ENCODE measurements around the gene MMS19.

MMS19 gene

GRCh38 chr10:97520520-97520919 is 22.3 kb upstream of the MMS19 start:
- no peaks in the 10 kb centered on the region for H3K9me3 ChIP-seq (ENCODE audit: low read length)
- no peak overlapping the region for H2AFZ ChIP-seq (ENCODE audit: low read depth, low read length)
- H3K4me3 ChIP-seq (ENCODE audit: low read length), result no peak overlapping the region
- no peaks in the 10 kb centered on the region for H3K36me3 ChIP-seq (ENCODE audit: insufficient read depth, low read length)
- H3K27me3 ChIP-seq (ENCODE audit: insufficient read depth, low read length), result no peaks in the 10 kb centered on the region
- peaks cover 18% of the 10 kb centered on the region for H3K4me1 ChIP-seq (ENCODE audit: insufficient read depth, low read length)

GRCh38 chr10:97519342-97519741 is 21.1 kb upstream of the MMS19 start:
- Histone ChIP-seq H3K9me3 (ENCODE audit: low read length) (no peaks in the 10 kb centered on the region), H3K4me1 (ENCODE audit: insufficient read depth, low read length) (peaks cover 28% of the 10 kb centered on the region), H3K36me3 (ENCODE audit: insufficient read depth, low read length) (no peaks in the 10 kb centered on the region), H2AFZ (ENCODE audit: low read depth, low read length) (no peak overlapping the region), H3K27me3 (ENCODE audit: insufficient read depth, low read length) (no peaks in the 10 kb centered on the region), H3K4me3 (ENCODE audit: low read length) (no peak overlapping the region)

- H3K4me1 ChIP-seq (ENCODE audit: insufficient read depth, low read length), result peaks cover 28% of the 10 kb centered on the region
- H3K27me3 ChIP-seq (ENCODE audit: insufficient read depth, low read length), result no peaks in the 10 kb centered on the region
- H2AFZ ChIP-seq (ENCODE audit: low read depth, low read length), result no peak overlapping the region
- H3K36me3 ChIP-seq (ENCODE audit: insufficient read depth, low read length), result no peaks in the 10 kb centered on the region
- no peaks in the 10 kb centered on the region for H3K9me3 ChIP-seq (ENCODE audit: low read length)
- H3K4me3 ChIP-seq (ENCODE audit: low read length), result no peak overlapping the region
Observed at GRCh38 chr10:97518301-97519043, 20.2 kb upstream of the MMS19 start.

GRCh38 chr10:97517778-97518300 is 19.6 kb upstream of the MMS19 start:
- Histone ChIP-seq H3K9me3 (ENCODE audit: low read length) (no peaks in the 10 kb centered on the region), H3K4me1 (ENCODE audit: insufficient read depth, low read length) (peaks cover 28% of the 10 kb centered on the region), H3K27me3 (ENCODE audit: insufficient read depth, low read length) (no peaks in the 10 kb centered on the region), H2AFZ (ENCODE audit: low read depth, low read length) (no peak overlapping the region), H3K36me3 (ENCODE audit: insufficient read depth, low read length) (no peaks in the 10 kb centered on the region), H3K4me3 (ENCODE audit: low read length) (no peak overlapping the region)

- Histone ChIP-seq H3K9me3 (ENCODE audit: low read length) (no peaks in the 10 kb centered on the region), H3K36me3 (ENCODE audit: insufficient read depth, low read length) (no peaks in the 10 kb centered on the region), H2AFZ (ENCODE audit: low read depth, low read length) (no peak overlapping the region)
Observed at GRCh38 chr10:97517096-97517750, 19.0 kb upstream of the MMS19 start.

GRCh38 chr10:97515271-97515978 is 17.2 kb upstream of the MMS19 start:
- H3K9me3 ChIP-seq (ENCODE audit: low read length), result no peaks in the 10 kb centered on the region
- H3K27me3 ChIP-seq (ENCODE audit: insufficient read depth, low read length), result no peaks in the 10 kb centered on the region
- H3K36me3 ChIP-seq (ENCODE audit: insufficient read depth, low read length), result no peaks in the 10 kb centered on the region
- H3K4me1 ChIP-seq (ENCODE audit: insufficient read depth, low read length), result peaks cover 28% of the 10 kb centered on the region
- H3K4me3 ChIP-seq (ENCODE audit: low read length), result no peak overlapping the region
- no peak overlapping the region for H2AFZ ChIP-seq (ENCODE audit: low read depth, low read length)

More at GRCh38 chr10:97517096-97517750, 19.0 kb upstream of the MMS19 start:
- peaks cover 28% of the 10 kb centered on the region for H3K4me1 ChIP-seq (ENCODE audit: insufficient read depth, low read length)
- no peak overlapping the region for H3K4me3 ChIP-seq (ENCODE audit: low read length)
- H3K27me3 ChIP-seq (ENCODE audit: insufficient read depth, low read length), result no peaks in the 10 kb centered on the region

GRCh38 chr10:97514344-97514743 is 16.1 kb upstream of the MMS19 start:
- H2AFZ ChIP-seq (ENCODE audit: low read depth, low read length), result no peak overlapping the region
- H3K4me3 ChIP-seq (ENCODE audit: low read length), result no peak overlapping the region
- no peaks in the 10 kb centered on the region for H3K27me3 ChIP-seq (ENCODE audit: insufficient read depth, low read length)
- no peaks in the 10 kb centered on the region for H3K36me3 ChIP-seq (ENCODE audit: insufficient read depth, low read length)
- no peaks in the 10 kb centered on the region for H3K9me3 ChIP-seq (ENCODE audit: low read length)
- H3K4me1 ChIP-seq (ENCODE audit: insufficient read depth, low read length), result peaks cover 22% of the 10 kb centered on the region

GRCh38 chr10:97512993-97513392 is 14.8 kb upstream of the MMS19 start:
- H3K9me3 ChIP-seq (ENCODE audit: low read length), result no peaks in the 10 kb centered on the region
- no peaks in the 10 kb centered on the region for H3K27me3 ChIP-seq (ENCODE audit: insufficient read depth, low read length)
- H3K36me3 ChIP-seq (ENCODE audit: insufficient read depth, low read length), result no peaks in the 10 kb centered on the region

GRCh38 chr10:97511711-97512440 is 13.7 kb upstream of the MMS19 start:
- Histone ChIP-seq H3K4me3 (ENCODE audit: low read length) (no peak overlapping the region), H3K4me1 (ENCODE audit: insufficient read depth, low read length) (peaks cover 10% of the 10 kb centered on the region), H3K36me3 (ENCODE audit: insufficient read depth, low read length) (no peaks in the 10 kb centered on the region), H3K9me3 (ENCODE audit: low read length) (no peaks in the 10 kb centered on the region), H2AFZ (ENCODE audit: low read depth, low read length) (no peak overlapping the region), H3K27me3 (ENCODE audit: insufficient read depth, low read length) (no peaks in the 10 kb centered on the region)

More at GRCh38 chr10:97512993-97513392, 14.8 kb upstream of the MMS19 start:
- no peak overlapping the region for H3K4me3 ChIP-seq (ENCODE audit: low read length)
- no peak overlapping the region for H2AFZ ChIP-seq (ENCODE audit: low read depth, low read length)
- H3K4me1 ChIP-seq (ENCODE audit: insufficient read depth, low read length), result peaks cover 10% of the 10 kb centered on the region

- Histone ChIP-seq H3K27me3 (ENCODE audit: insufficient read depth, low read length) (no peaks in the 10 kb centered on the region), H3K9me3 (ENCODE audit: low read length) (no peaks in the 10 kb centered on the region), H3K36me3 (ENCODE audit: insufficient read depth, low read length) (no peaks in the 10 kb centered on the region), H2AFZ (ENCODE audit: low read depth, low read length) (no peak overlapping the region), H3K4me3 (ENCODE audit: low read length) (no peak overlapping the region), H3K4me1 (ENCODE audit: insufficient read depth, low read length) (peaks cover 10% of the 10 kb centered on the region)
Observed at GRCh38 chr10:97510686-97511085, 12.5 kb upstream of the MMS19 start.

- no peaks in the 10 kb centered on the region for H3K27me3 ChIP-seq (ENCODE audit: insufficient read depth, low read length)
- H3K4me1 ChIP-seq (ENCODE audit: insufficient read depth, low read length), result no peaks in the 10 kb centered on the region
- H3K36me3 ChIP-seq (ENCODE audit: insufficient read depth, low read length), result no peaks in the 10 kb centered on the region
- no peak overlapping the region for H2AFZ ChIP-seq (ENCODE audit: low read depth, low read length)
- no peaks in the 10 kb centered on the region for H3K9me3 ChIP-seq (ENCODE audit: low read length)
- no peak overlapping the region for H3K4me3 ChIP-seq (ENCODE audit: low read length)
Observed at GRCh38 chr10:97509120-97509680, 11.0 kb upstream of the MMS19 start.

GRCh38 chr10:97508342-97508741 is 10.1 kb upstream of the MMS19 start:
- Histone ChIP-seq H3K4me3 (ENCODE audit: low read length) (no peak overlapping the region), H3K36me3 (ENCODE audit: insufficient read depth, low read length) (no peaks in the 10 kb centered on the region), H2AFZ (ENCODE audit: low read depth, low read length) (no peak overlapping the region), H3K9me3 (ENCODE audit: low read length) (no peaks in the 10 kb centered on the region), H3K27me3 (ENCODE audit: insufficient read depth, low read length) (no peaks in the 10 kb centered on the region), H3K4me1 (ENCODE audit: insufficient read depth, low read length) (no peaks in the 10 kb centered on the region)

Data from neuron (in vitro differentiated cells).